RWPE2 (cell line): Measurements from ENCODE around the gene OR14I1.
"Not testable (repeated sequence)": the region's sequence is repeated elsewhere in the genome, so short reads cannot be mapped to it uniquely, and the experiment has no call there.

ENCODE experiments used
- ATAC-seq: fragments of 200-7000 bp; cut with Tn5 transposase; 3 replicates; pipeline ENCODE4 v1.9.1; 2021; ENCODE audit warnings: low read depth
- DNase-seq: peaks from one replicate; pipeline ENCODE4 v3.0.0-alpha.2; 2020; ENCODE audit warnings: low spot score
- H3K27ac ChIP-seq: fragments of 450-650 bp; 2 replicates; pipeline ENCODE4 v1.5.1; 2017; ENCODE audit warnings: mild to moderate bottlenecking; ENCODE audit not compliant: poor library complexity, severe bottlenecking
- H3K27me3 ChIP-seq: fragments of 250-450 bp; sonication (Bioruptor Pico); 2 replicates; pipeline ENCODE4 v1.5.1; 2021; ENCODE audit warnings: mild to moderate bottlenecking, moderate library complexity; ENCODE audit not compliant: insufficient read depth, poor library complexity, severe bottlenecking
- H3K36me3 ChIP-seq: fragments of 250-450 bp; sonication (Bioruptor Pico); 2 replicates; pipeline ENCODE4 v1.5.1; 2020; ENCODE audit warnings: low read depth, mild to moderate bottlenecking, moderate library complexity
- H3K4me1 ChIP-seq: fragments of 250-450 bp; sonication (Bioruptor Pico); 2 replicates; pipeline ENCODE4 v1.5.1; 2021; ENCODE audit warnings: mild to moderate bottlenecking, moderate library complexity; ENCODE audit not compliant: insufficient read depth, poor library complexity, severe bottlenecking
- H3K4me3 ChIP-seq: fragments of 250-450 bp; sonication (Bioruptor Pico); 2 replicates; pipeline ENCODE4 v1.5.1; 2021; ENCODE audit warnings: mild to moderate bottlenecking, moderate library complexity; ENCODE audit not compliant: severe bottlenecking
- H3K9me3 ChIP-seq: fragments of 250-450 bp; sonication (Bioruptor Pico); 2 replicates; pipeline ENCODE4 v1.5.1; 2021; ENCODE audit warnings: mild to moderate bottlenecking, moderate library complexity; ENCODE audit not compliant: severe bottlenecking

The OR14I1 gene

GRCh38 chr1:248655354-248655753, 47.2 kb downstream of the OR14I1 start, which contains the start of gene OR2T27:
TSS of gene OR2T27 (minus strand) at chr1:248655528. CDS start at chr1:248650884, 4,644 bp downstream.
- H3K27me3 ChIP-seq, DNase-seq, ATAC-seq, H3K27ac ChIP-seq, H3K4me3 ChIP-seq, H3K9me3 ChIP-seq, H3K4me1 ChIP-seq, H3K36me3 ChIP-seq: not testable (repeated sequence)
